Spleen (tissue), 11 donors: ENCODE measurements around the gene LDB1. TPM values are rescaled to one million over a fixed set of nuclear protein-coding genes. Genes with fewer than 3 reads are reported as not detected.

Experiments used
- DNase-seq: peaks from one replicate; pipeline ENCODE4 v3.0.0-alpha.2; 2020
- H3K27ac ChIP-seq, 8 donors: fragments of 200-600 bp; sonication (generic) in 7 of 8; 1 replicate in 4 of 8; 2 replicates in 4 of 8; pipeline versions ENCODE4 v1.5.0 to v1.8.0; 2016 to 2021; ENCODE audit warnings: inconsistent platforms in 4 of 8, mild to moderate bottlenecking in 4 of 8, moderate library complexity in 1 of 8
- H3K27me3 ChIP-seq, 7 donors: fragments of 200-600 bp; sonication (generic) in 6 of 7; replicated peaks in 1 of 7; 1 replicate in 4 of 7; 2 replicates in 3 of 7; pipeline versions ENCODE4 v1.5.0 to v1.8.0; 2016 to 2021; ENCODE audit warnings: inconsistent platforms in 3 of 7, mild to moderate bottlenecking in 1 of 7
- H3K36me3 ChIP-seq, 6 donors: fragments of 200-600 bp; sonication (generic) in 5 of 6; 1 replicate in 4 of 6; 2 replicates in 2 of 6; pipeline versions ENCODE4 v1.5.0 to v1.8.0; 2016 to 2021; ENCODE audit warnings: inconsistent platforms in 2 of 6
- H3K4me1 ChIP-seq, 6 donors: fragments of 200-600 bp; sonication (generic) in 5 of 6; 1 replicate in 3 of 6; 2 replicates in 3 of 6; pipeline versions ENCODE4 v1.5.0 to v1.8.0; 2016 to 2021; ENCODE audit warnings: inconsistent platforms in 3 of 6
- H3K4me3 ChIP-seq, 8 donors: fragments of 200-600 bp; sonication (generic) in 7 of 8; 1 replicate in 4 of 8; 2 replicates in 4 of 8; pipeline versions ENCODE4 v1.5.0 to v1.8.0; 2016 to 2021; ENCODE audit warnings: inconsistent platforms in 4 of 8, mild to moderate bottlenecking in 4 of 8, moderate library complexity in 2 of 8
- H3K9me3 ChIP-seq, 8 donors: fragments of 200-600 bp; sonication (generic) in 7 of 8; 1 replicate in 4 of 8; 2 replicates in 4 of 8; pipeline versions ENCODE4 v1.5.0 to v1.8.0; 2016 to 2021; ENCODE audit warnings: inconsistent platforms in 4 of 8
- POLR2A ChIP-seq, 3 donors: fragments of 450-650 bp; IDR thresholded peaks; one replicate each; pipeline ENCODE4 v1.5.1; 2017; ENCODE audit warnings: antibody characterized with exemption in 3 of 3, mild to moderate bottlenecking in 1 of 3
- POLR2AphosphoS5 ChIP-seq, 3 donors: sonication (generic); formaldehyde crosslinking; IDR thresholded peaks; one replicate each; pipeline ENCODE4 v1.5.1; 2017; ENCODE audit warnings: antibody characterized with exemption in 3 of 3
- WGBS, 5 donors: extraction: QIAGEN DNeasy Blood & Tissue Kit in 3 of 5; methylation state at CpG; one replicate each; pipeline versions ENCODE4 v1.1.5 to v1.1.7; 2013 to 2018; 5-methylcytosine and 5-hydroxymethylcytosine counted together
- intact Hi-C: fragments of 100-400 bp; cut with DNase I; formaldehyde crosslinking; loops from one replicate; pipeline ENCODE4 v1.15.0; 2023; ENCODE audit warnings: low total_unique reads
- polyA plus RNA-seq, 3 donors: library from polyadenylated mRNA; stranded (reverse); fragments of 200-250 nt; gene quantifications; one replicate each; pipeline ENCODE4 v1.2.1, GENCODE V29; 2013
- total RNA-seq, 7 donors: library from RNA; depleted of rRNA in 3 of 7; stranded (reverse); fragments of >200 nt in 3 of 7; fragmentation: NEBNext Ultra II Directional in 4 of 7; extraction: Animal tissue kit (Norgen Biotek cat#: 25700) in 4 of 7; gene quantifications; one replicate each; pipeline versions ENCODE4 v1.1.0 to v1.2.1, GENCODE V29; 2016 to 2021
- TF ChIP-seq, protein P1 (sequence below), 11 experiments: fragments of 200-600 bp in 7 of 11; fragments of 450-650 bp in 4 of 11; sonication (generic) in 4 of 11; IDR thresholded peaks in 8 of 11; conservative IDR thresholded peaks in 3 of 11; 1 replicate in 7 of 11; 2 replicates in 4 of 11; pipeline versions ENCODE4 v1.4.0 to v1.8.0; 2016 to 2021; ENCODE audit warnings: antibody characterized with exemption in 11 of 11, inconsistent platforms in 4 of 11, mild to moderate bottlenecking in 1 of 11
- donor health status: healthy with polysubstance abuse.
- donor health status: DM: no; HTN: no; CAD: no; lungs with moderate emphysema.
- donor health status: DM: no; HTN: no; CAD: no.
- donor health status: Bipolar disorder and iron deficiency.
- donor health status: healthy.
- donor health status: DM: no; HTN: no; CAD: no.
- donor health status: DM: yes; HTN: yes; CAD: no.

The LDB1 gene
- total and polyA plus RNA-seq, 10 donors: 22.5 to 89.9 (median 65.1) TPM

DNA sequence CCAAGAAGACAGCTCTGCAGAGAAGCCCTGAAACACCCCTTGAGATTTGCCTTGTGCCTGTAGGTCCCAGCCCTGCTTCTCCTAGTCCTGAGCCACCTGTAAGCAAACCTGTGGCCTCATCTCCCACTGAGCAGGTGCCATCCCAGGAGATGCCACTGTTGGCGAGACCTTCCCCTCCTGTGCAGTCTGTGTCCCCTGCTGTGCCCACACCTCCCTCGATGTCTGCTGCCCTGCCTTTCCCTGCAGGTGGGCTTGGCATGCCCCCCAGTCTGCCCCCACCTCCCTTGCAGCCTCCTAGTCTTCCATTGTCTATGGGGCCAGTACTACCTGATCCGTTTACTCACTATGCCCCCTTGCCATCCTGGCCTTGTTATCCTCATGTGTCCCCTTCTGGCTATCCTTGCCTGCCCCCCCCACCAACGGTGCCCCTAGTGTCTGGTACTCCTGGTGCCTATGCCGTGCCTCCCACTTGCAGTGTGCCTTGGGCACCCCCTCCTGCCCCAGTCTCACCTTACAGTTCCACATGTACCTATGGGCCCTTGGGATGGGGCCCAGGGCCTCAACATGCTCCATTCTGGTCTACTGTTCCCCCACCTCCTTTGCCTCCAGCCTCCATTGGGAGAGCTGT is 20.9 kb upstream of the LDB1 start:
- 93 to 97% (median 95%) methylated on average over 5 of the region's 5 CpGs for WGBS, 5 donors
- no peaks in the 10 kb centered on the region for H3K27me3 ChIP-seq
- no peak overlapping the region for H3K4me3 ChIP-seq
- no peaks in the 10 kb centered on the region for H3K9me3 ChIP-seq
- intact Hi-C loops: no loop called here
- no peak overlapping the region for H3K27ac ChIP-seq
- TF ChIP-seq POLR2AphosphoS5 (IDR thresholded peaks at IDR 0.05): peak in 1 of 3 donors; percentile 18
- TF ChIP-seq, protein P1, sequence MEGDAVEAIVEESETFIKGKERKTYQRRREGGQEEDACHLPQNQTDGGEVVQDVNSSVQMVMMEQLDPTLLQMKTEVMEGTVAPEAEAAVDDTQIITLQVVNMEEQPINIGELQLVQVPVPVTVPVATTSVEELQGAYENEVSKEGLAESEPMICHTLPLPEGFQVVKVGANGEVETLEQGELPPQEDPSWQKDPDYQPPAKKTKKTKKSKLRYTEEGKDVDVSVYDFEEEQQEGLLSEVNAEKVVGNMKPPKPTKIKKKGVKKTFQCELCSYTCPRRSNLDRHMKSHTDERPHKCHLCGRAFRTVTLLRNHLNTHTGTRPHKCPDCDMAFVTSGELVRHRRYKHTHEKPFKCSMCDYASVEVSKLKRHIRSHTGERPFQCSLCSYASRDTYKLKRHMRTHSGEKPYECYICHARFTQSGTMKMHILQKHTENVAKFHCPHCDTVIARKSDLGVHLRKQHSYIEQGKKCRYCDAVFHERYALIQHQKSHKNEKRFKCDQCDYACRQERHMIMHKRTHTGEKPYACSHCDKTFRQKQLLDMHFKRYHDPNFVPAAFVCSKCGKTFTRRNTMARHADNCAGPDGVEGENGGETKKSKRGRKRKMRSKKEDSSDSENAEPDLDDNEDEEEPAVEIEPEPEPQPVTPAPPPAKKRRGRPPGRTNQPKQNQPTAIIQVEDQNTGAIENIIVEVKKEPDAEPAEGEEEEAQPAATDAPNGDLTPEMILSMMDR (IDR thresholded peaks at IDR 0.05 in 8 of 11, conservative IDR thresholded peaks at IDR 0.05 in 3 of 11): no peak
- H3K4me1 ChIP-seq: peaks cover 3 to 15% (median 9%) of the 10 kb centered on the region in 6 donors
- no peak for DNase-seq
- H3K36me3 ChIP-seq: peaks cover 3 to 89% (median 66%) of the 10 kb centered on the region in 6 donors

DNA sequence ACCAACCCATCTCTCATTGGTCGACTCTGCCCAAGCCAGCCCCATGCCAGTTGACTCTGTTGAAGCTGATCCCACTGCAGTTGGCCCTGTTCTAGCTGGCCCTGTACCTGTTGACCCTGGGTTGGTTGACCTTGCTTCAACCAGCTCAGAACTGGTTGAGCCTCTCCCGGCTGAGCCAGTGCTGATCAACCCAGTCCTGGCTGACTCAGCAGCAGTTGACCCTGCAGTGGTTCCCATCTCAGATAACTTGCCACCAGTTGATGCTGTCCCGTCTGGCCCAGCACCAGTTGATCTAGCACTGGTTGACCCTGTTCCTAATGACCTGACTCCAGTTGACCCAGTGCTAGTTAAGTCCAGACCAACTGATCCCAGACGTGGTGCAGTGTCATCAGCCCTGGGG is 20.1 kb upstream of the LDB1 start:
- no peak overlapping the region for H3K4me3 ChIP-seq
- H3K9me3 ChIP-seq: no peaks in the 10 kb centered on the region
- H3K27ac ChIP-seq: no peak overlapping the region
- 68 to 97% (median 91%) methylated on average over 3 to 4 of the region's 4 CpGs for WGBS, 5 donors
- peaks cover 3 to 80% (median 66%) of the 10 kb centered on the region in 6 donors for H3K36me3 ChIP-seq
- intact Hi-C loops: no loop called here
- no peaks in the 10 kb centered on the region for H3K27me3 ChIP-seq
- no peak for DNase-seq
- TF ChIP-seq, protein P1 (IDR thresholded peaks at IDR 0.05 in 8 of 11, conservative IDR thresholded peaks at IDR 0.05 in 3 of 11): no peak
- TF ChIP-seq POLR2A (IDR thresholded peaks at IDR 0.05) (no peak), POLR2AphosphoS5 (IDR thresholded peaks at IDR 0.05) (no peak)
- H3K4me1 ChIP-seq: peaks cover 4 to 24% (median 17%) of the 10 kb centered on the region in 6 donors

DNA sequence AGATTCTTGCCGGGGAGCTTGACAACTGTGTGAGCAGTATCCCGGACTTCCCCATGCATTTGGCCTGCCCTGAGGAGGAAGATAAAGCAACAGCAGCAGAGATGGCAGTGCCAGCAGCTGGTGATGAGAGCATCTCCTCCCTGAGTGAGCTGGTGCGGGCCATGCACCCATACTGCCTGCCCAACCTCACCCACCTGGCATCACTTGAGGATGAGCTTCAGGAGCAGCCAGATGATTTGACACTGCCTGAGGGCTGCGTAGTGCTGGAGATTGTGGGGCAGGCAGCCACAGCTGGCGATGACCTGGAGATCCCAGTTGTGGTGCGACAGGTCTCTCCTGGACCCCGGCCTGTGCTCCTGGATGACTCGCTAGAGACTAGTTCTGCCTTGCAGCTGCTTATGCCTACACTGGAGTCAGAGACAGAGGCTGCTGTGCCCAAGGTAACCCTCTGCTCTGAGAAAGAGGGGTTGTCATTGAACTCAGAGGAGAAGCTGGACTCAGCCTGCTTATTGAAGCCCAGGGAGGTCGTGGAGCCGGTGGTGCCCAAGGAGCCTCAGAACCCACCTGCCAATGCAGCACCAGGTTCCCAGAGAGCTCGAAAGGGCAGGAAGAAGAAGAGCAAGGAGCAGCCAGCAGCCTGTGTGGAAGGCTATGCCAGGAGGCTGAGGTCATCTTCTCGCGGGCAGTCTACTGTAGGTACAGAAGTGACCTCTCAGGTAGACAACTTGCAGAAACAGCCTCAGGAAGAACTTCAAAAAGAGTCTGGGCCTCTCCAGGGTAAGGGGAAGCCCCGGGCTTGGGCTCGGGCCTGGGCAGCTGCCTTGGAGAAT is 19.3 kb upstream of the LDB1 start:
- WGBS, 5 donors: 87 to 98% (median 95%) methylated on average over 9 to 15 of the region's 15 CpGs
- peaks cover 3 to 73% (median 61%) of the 10 kb centered on the region in 6 donors for H3K36me3 ChIP-seq
- peak; percentile 51 for DNase-seq

More for the DNA sequence above, 19.3 kb upstream of the LDB1 start:
- Histone ChIP-seq H3K4me3 (no peak overlapping the region), H3K27ac (no peak overlapping the region), H3K4me1 (peaks cover 6 to 31% (median 24%) of the 10 kb centered on the region in 6 donors), H3K27me3 (no peaks in the 10 kb centered on the region), H3K9me3 (no peaks in the 10 kb centered on the region)
- TF ChIP-seq POLR2A (IDR thresholded peaks at IDR 0.05) (no peak), POLR2AphosphoS5 (IDR thresholded peaks at IDR 0.05) (no peak)
- TF ChIP-seq, protein P1 (IDR thresholded peaks at IDR 0.05 in 8 of 11, conservative IDR thresholded peaks at IDR 0.05 in 3 of 11): no peak
- intact Hi-C loops: no loop called here
